ENCODE measurements around the gene RBFOX2. TPM values are rescaled to one million over a fixed set of nuclear protein-coding genes. Genes with fewer than 3 reads are reported as not detected.
A peak's percentile ranks its signal among the peaks of the same experiment; 100 is the strongest.

RBFOX2 gene
- total RNA-seq, 2 experiments from 2014 or later, result 0.36 to 1.1 TPM

DNA sequence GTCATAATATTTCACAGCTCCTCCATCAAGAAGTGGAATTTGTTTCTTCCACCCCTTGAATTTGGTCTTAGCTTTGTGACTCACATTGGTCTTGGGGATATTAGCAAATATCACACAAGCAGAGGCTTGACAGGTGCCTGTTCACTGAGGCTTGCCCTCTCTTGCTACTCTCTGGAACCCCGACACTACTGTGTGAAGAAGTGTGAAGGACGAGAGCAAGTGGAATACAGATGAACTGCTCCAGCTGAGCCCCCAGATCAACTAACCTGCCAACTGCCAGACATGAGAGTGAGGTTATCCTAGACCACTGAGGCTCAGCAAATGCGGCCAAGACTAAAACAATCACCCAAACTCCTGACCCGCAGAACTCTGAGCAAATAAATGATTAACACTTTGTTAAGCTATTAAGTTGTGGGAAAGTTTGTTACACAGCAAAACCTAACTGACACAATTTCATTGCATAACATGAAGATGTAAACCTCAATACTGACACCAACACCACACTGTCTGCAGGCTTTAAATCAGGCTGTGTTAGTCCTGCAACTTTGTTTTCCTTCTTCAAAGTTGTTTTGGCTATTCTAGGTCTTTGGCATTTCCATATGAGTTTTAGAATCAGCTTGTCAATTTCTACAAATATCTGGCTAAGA lies 168.4 kb downstream of the RBFOX2 start:
- Mint-ChIP-seq H3K4me1 (no peaks in the 10 kb centered on the region), H3K27ac (no peak overlapping the region), H3K27me3 (peaks cover 9% of the 10 kb centered on the region), H3K9me3 (no peaks in the 10 kb centered on the region), H3K36me3 (no peaks in the 10 kb centered on the region), H3K4me3 (no peak overlapping the region)
- no peak for DNase-seq
- POLR2A ChIA-PET, result no interaction called here
- ATAC-seq (ENCODE audit: low read depth), result no peak

DNA sequence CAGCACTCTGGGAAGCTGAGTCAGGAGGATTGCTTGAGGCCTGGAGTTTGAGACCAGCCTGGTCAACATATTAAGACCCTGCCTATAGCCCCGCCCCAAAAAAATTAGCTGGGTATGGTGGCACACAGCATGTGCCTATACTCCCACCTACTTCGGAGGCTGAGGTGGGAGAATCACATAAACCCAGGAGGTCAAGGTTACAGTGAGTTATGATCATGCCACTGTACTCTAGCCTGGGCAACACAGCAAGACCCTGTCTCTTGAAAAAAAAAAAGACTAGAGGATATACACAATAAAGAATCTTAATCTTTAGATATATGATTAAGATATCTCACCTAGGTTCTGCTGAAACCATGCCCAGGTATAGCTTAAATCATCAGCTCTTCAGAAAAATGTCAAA lies 174.3 kb downstream of the RBFOX2 start:
- Mint-ChIP-seq H3K27ac (no peak overlapping the region), H3K27me3 (peaks cover 3% of the 10 kb centered on the region), H3K4me1 (no peaks in the 10 kb centered on the region), H3K36me3 (no peaks in the 10 kb centered on the region), H3K9me3 (no peaks in the 10 kb centered on the region), H3K4me3 (no peak overlapping the region)
- no peak for DNase-seq
- POLR2A ChIA-PET, result no interaction called here
- ATAC-seq (ENCODE audit: low read depth), result no peak

DNA sequence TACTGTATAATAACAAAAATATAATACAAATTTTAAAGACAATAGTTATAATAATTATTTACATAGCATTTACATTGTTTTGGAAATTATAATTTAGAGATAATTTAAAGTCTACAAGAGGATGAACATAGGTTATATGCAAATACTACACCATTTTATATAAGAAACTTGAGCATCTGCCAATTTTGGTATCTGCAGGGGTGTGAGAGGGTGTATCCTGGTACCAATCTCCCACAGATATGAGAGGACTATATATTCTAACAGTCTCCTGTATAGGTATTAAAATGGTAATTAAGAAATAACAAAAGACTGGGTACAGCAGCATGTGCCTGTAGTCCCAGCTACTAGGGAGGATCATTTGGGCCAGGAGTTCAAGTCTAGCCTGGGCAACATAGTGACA lies 176.5 kb downstream of the RBFOX2 start:
- no peaks in the 10 kb centered on the region for H3K36me3 Mint-ChIP-seq
- no peak for DNase-seq
- H3K27ac Mint-ChIP-seq, result no peak overlapping the region
- H3K9me3 Mint-ChIP-seq, result no peaks in the 10 kb centered on the region
- H3K27me3 Mint-ChIP-seq, result peaks cover 2% of the 10 kb centered on the region
- POLR2A ChIA-PET, result no interaction called here
- no peaks in the 10 kb centered on the region for H3K4me1 Mint-ChIP-seq
- no peak for ATAC-seq (ENCODE audit: low read depth)
- H3K4me3 Mint-ChIP-seq, result no peak overlapping the region

DNA sequence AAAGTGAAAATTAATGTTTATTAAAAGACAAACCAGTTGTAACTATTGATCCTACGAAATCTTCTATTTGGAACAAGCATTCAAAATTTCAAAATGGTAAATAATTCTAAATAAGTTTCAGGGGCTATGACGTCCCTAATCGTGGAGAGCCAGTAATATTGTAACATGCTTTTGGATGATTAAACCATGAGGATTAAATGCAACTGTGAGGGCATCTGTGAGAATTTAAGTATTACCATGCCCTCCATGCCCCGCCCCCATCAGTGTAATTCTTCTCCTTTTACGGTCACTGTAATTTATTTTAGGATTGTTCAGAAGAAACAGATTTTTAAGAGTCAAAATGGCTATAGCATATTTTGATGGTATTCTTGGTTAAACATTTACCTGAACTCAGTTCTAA lies 177.8 kb downstream of the RBFOX2 start:
- POLR2A ChIA-PET, result no interaction called here
- Mint-ChIP-seq H3K9me3 (no peaks in the 10 kb centered on the region), H3K4me3 (no peak overlapping the region), H3K4me1 (no peaks in the 10 kb centered on the region), H3K27ac (no peak overlapping the region), H3K27me3 (peaks cover 1% of the 10 kb centered on the region), H3K36me3 (no peaks in the 10 kb centered on the region)
- ATAC-seq (ENCODE audit: low read depth), result no peak
- no peak for DNase-seq

DNA sequence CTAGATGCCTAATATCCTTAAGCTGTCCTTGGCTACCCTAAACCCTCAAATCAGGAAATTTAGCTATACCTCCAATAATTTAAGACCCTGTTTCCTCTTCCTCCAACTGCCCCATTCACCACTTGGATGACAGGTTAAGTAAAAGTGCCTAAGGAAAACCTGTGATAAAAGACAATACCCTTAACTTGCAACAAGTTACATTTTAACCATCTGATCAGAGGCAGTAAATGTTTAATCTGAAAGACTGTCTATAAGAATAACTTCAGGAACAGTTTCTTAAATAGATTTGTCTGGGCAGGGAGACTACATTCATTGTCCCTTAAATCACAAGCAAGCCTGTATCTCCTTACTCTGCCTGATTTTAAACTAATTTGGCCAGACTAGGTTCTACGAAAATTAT lies 181.8 kb downstream of the RBFOX2 start:
- no peak for ATAC-seq (ENCODE audit: low read depth)
- Mint-ChIP-seq H3K4me1 (no peaks in the 10 kb centered on the region), H3K27me3 (peaks cover 6% of the 10 kb centered on the region), H3K27ac (no peak overlapping the region), H3K4me3 (no peak overlapping the region), H3K36me3 (no peaks in the 10 kb centered on the region), H3K9me3 (no peaks in the 10 kb centered on the region)
- POLR2A ChIA-PET, result no interaction called here
- DNase-seq, result no peak

DNA sequence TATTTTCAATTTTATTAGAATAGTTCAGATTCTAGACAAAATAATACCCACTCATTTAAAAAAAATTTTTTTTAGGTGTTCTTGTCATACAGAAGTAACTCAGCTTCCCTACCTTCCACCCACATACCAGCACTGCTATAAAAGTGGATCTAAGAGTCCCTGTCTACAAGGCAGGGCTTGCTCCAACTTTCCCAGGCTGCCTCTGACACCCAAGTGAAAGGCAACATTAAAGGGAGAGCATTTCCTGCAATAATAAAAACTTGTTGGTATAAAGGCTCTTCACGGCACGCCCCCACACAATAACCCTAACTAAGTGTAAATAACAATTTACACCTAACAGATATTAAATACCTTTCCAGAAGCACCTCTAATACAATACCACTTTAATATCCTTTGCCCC lies 183.7 kb downstream of the RBFOX2 start:
- peaks cover 11% of the 10 kb centered on the region for H3K27me3 Mint-ChIP-seq
- no peaks in the 10 kb centered on the region for H3K4me1 Mint-ChIP-seq
- H3K9me3 Mint-ChIP-seq, result no peaks in the 10 kb centered on the region
- DNase-seq, result no peak
- H3K27ac Mint-ChIP-seq, result no peak overlapping the region
- POLR2A ChIA-PET, result no interaction called here
- no peak overlapping the region for H3K4me3 Mint-ChIP-seq
- ATAC-seq (ENCODE audit: low read depth), result no peak
- no peaks in the 10 kb centered on the region for H3K36me3 Mint-ChIP-seq

DNA sequence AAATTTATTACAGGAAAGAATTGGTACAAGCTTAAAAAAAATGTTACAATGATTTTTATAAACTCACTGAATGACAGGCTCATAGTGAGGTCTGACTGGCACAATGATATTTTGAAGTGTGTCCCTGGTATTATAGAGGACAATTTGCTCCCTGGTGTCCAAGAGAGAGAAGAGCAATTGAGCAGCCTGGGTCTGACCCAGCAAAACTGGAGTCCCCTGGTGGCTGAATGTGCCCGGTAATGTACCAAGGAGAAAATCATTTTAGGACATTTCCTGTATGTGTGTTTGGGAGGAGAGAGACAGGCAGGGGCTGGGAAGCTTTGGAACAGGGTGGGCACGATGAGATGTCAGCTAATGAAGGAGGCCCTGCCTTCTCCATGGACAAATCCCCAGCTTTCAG lies 185.7 kb downstream of the RBFOX2 start:
- H3K4me1 Mint-ChIP-seq, result no peaks in the 10 kb centered on the region
- DNase-seq (no peak), ATAC-seq (ENCODE audit: low read depth) (no peak)
- H3K9me3 Mint-ChIP-seq, result no peaks in the 10 kb centered on the region
- no peaks in the 10 kb centered on the region for H3K36me3 Mint-ChIP-seq
- POLR2A ChIA-PET, result no interaction called here
- peaks cover 24% of the 10 kb centered on the region for H3K27me3 Mint-ChIP-seq
- no peak overlapping the region for H3K4me3 Mint-ChIP-seq
- H3K27ac Mint-ChIP-seq, result no peak overlapping the region

DNA sequence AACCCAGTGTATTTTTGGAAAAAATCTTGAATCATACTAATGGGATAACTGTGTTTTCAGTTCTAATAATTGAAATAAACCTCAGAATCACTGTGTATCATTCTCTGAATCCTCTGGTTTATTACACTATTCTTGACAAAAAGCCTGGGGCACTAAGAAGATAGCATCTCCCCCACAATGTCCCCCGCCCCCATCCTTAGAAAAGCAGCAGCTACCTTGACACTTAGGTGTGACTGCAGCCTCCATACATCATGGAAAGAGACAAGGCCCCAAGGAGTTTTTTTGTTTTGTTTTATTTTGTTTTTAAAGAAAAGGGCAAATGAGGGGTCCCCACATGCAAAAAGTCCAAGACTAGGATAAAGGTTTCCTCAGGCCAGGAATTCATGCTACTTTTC lies 186.1 kb downstream of the RBFOX2 start:
- Mint-ChIP-seq H3K9me3 (no peaks in the 10 kb centered on the region), H3K4me1 (no peaks in the 10 kb centered on the region), H3K36me3 (no peaks in the 10 kb centered on the region), H3K4me3 (no peak overlapping the region), H3K27me3 (peaks cover 28% of the 10 kb centered on the region), H3K27ac (no peak overlapping the region)
- POLR2A ChIA-PET, result no interaction called here
- no peak for DNase-seq
- ATAC-seq (ENCODE audit: low read depth), result no peak

DNA sequence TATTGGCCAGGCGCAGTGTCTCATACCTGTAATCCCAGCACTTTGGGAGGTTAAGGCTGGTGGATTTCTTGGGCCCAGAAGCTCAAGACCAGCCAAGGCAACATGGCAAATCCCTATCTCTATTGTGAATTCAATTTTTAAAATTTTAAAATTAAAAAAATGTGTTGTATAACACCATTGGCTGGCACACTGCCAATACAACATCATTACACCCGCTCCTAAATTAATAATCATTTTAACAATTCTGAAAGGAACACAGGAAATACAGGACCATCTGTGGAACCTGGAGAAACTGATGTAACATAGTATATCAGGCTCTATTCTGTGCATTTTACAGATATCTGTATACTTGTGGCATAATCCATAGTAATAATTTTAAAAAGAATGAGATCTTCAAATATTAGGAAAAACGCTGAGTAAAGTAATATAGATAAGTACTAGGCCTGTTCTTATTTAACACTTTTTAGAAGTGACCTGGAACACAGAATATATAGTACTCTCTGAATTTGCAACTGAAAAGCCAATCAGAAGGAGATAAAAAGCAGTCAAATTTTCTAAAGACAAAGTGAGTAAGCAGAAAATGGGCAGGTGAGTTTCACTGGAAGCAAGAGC lies 186.6 kb downstream of the RBFOX2 start:
- ATAC-seq (ENCODE audit: low read depth) (no peak), DNase-seq (no peak)
- no peaks in the 10 kb centered on the region for H3K36me3 Mint-ChIP-seq
- no peaks in the 10 kb centered on the region for H3K9me3 Mint-ChIP-seq
- H3K27ac Mint-ChIP-seq, result no peak overlapping the region
- no peaks in the 10 kb centered on the region for H3K4me1 Mint-ChIP-seq
- no peak overlapping the region for H3K4me3 Mint-ChIP-seq
- POLR2A ChIA-PET, result no interaction called here
- peaks cover 29% of the 10 kb centered on the region for H3K27me3 Mint-ChIP-seq

DNA sequence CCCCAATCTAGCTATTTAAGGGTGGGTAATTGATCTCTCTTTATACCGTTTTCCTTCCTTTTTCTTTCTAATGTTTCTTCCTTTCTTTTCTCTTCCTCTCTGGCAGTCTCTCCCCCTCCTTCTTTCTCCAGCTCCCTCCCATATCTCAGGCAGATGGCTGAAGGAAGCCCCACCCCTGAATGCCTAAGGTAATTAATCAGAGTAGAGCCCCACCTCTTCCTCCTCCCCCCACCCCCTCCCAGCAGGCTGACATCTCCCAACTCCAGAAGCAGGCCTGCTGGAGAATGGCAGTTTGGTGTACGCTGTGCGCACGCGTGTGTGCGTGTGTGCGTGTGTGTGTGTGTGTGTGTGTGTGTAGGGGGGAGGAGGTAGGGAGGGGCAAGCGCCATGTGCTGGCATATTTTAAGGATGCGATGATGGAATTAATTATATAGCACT lies 188.3 kb downstream of the RBFOX2 start:
- H3K4me3 Mint-ChIP-seq, result no peak overlapping the region
- ATAC-seq (ENCODE audit: low read depth) (no peak), DNase-seq (no peak)
- H3K27me3 Mint-ChIP-seq, result peaks cover 36% of the 10 kb centered on the region
- H3K36me3 Mint-ChIP-seq, result no peaks in the 10 kb centered on the region
- no peaks in the 10 kb centered on the region for H3K9me3 Mint-ChIP-seq
- H3K27ac Mint-ChIP-seq, result no peak overlapping the region
- peaks cover 3% of the 10 kb centered on the region for H3K4me1 Mint-ChIP-seq
- POLR2A ChIA-PET, result no interaction called here

DNA sequence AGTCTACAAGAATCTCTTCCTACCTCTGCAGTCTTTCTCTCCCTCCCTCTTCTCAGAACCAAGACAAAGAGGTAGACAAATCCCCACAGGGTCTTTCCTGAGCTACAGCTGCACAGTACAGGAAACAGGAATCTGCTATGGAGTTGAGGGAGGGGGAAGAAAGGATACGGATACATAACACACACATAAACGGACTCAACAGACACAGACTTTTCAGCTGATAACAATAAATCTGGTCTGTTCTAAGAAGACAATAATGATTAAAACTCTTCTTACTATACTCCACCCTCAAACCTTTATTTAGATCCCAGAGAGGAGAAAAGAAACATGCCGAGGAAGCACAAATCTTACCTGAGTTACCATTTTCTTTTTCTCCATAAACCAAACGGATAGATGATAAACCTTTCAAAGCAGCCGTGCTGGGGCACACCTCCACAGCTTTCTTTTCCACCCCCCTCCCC lies 188.8 kb downstream of the RBFOX2 start:
- Mint-ChIP-seq H3K4me3 (peak overlapping the region; percentile 3), H3K27ac (no peak overlapping the region), H3K36me3 (no peaks in the 10 kb centered on the region), H3K4me1 (peaks cover 3% of the 10 kb centered on the region), H3K9me3 (no peaks in the 10 kb centered on the region), H3K27me3 (peaks cover 39% of the 10 kb centered on the region)
- ATAC-seq (ENCODE audit: low read depth) (no peak), DNase-seq (no peak)
- POLR2A ChIA-PET, result no interaction called here

DNA sequence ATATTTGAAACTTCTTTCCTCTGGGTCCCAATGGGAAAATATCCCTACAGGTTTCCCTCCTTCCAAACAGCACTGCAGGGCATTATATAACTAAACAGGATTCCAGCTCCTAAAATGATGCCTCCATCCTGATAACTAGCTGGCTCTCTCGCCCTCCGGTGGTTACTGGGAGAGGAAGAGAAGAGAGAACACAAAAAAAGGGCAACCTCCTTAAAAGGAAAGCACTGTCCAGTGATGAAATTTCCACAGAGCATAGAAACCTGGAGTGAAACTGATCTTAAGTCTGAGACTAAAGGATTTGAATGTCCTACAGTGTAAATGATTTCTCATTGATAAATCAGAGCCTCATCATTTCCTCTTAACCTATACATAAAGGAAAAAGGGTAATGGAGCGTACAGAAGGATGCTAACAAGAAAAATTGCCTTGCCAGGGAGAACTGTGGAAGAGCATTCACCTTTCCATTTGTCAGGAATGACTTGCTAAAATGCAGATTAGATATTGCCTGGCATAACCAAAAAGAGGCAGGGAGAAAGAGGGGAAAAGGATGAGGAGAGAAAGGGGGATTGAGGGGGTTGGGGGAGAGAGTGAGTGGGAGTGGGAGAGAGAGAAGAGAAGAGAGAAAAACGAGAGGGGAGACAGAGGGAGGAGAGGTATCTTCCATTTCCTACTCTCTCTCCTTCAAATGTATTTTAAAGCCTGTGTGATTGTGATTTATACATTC lies 189.6 kb downstream of the RBFOX2 start:
- no peak overlapping the region for H3K4me3 Mint-ChIP-seq
- no peak overlapping the region for H3K27ac Mint-ChIP-seq
- peaks cover 3% of the 10 kb centered on the region for H3K4me1 Mint-ChIP-seq
- peaks cover 44% of the 10 kb centered on the region for H3K27me3 Mint-ChIP-seq
- no peak for ATAC-seq (ENCODE audit: low read depth)
- POLR2A ChIA-PET, result no interaction called here
- no peak for DNase-seq
- H3K36me3 Mint-ChIP-seq, result no peaks in the 10 kb centered on the region
- no peaks in the 10 kb centered on the region for H3K9me3 Mint-ChIP-seq

DNA sequence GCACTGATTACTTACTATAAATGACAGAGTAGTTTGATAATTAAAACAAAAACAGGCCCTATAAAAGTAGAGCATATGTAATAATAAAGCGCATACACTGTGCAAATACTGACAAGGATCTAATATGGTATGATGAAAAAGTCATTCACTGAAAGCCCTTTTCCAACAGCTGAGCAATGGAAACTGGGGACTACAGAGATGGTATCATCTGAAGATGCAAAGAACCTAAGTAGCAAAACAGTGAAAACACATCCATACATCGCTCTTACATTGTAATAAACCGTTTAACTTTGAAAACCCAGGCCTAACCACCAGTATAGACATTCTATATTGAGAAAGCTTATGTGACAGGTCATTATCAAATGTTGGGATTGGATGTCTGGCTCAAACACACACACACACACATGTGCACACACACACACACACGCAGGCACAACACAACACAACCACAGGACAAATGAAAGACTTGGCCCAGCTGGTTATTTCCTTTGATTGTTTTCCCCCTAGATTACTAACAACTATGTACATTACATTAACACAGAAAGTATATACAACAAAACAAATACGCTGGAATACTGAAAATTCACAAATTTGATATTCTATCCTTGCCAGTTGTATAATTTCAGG lies 191.4 kb downstream of the RBFOX2 start:
- ATAC-seq (ENCODE audit: low read depth) (no peak), DNase-seq (no peak)
- Mint-ChIP-seq H3K9me3 (no peaks in the 10 kb centered on the region), H3K4me3 (no peak overlapping the region), H3K27ac (no peak overlapping the region), H3K27me3 (peaks cover 47% of the 10 kb centered on the region), H3K4me1 (peaks cover 3% of the 10 kb centered on the region), H3K36me3 (no peaks in the 10 kb centered on the region)
- POLR2A ChIA-PET, result interaction anchor here (0.5 kb wide), 1 partner anchor 571 kb away, joined by 3 read pairs; no protein-coding TSS in a partner anchor

Data from activated naive CD8-positive, alpha-beta T cell treated with anti-CD3 and anti-CD28 coated beads, Interleukin-2, amount 10 ng/mL, durations not matched to agents 7 days and 5 days (primary cell).